Stimulated activated CD4-positive, alpha-beta T cell treated with anti-CD3 and anti-CD28 coated beads, Interleukin-4, amount 100 ng/mL, for 1 hour (primary cell): Measurements from ENCODE around the gene PCAT6.
"Not testable (repeated sequence)": the region's sequence is repeated elsewhere in the genome, so short reads cannot be mapped to it uniquely, and the experiment has no call there.

Experiments
- DNase-seq: peaks from one replicate; pipeline ENCODE4 v3.0.0-alpha.2; 2020

PCAT6 gene

DNA sequence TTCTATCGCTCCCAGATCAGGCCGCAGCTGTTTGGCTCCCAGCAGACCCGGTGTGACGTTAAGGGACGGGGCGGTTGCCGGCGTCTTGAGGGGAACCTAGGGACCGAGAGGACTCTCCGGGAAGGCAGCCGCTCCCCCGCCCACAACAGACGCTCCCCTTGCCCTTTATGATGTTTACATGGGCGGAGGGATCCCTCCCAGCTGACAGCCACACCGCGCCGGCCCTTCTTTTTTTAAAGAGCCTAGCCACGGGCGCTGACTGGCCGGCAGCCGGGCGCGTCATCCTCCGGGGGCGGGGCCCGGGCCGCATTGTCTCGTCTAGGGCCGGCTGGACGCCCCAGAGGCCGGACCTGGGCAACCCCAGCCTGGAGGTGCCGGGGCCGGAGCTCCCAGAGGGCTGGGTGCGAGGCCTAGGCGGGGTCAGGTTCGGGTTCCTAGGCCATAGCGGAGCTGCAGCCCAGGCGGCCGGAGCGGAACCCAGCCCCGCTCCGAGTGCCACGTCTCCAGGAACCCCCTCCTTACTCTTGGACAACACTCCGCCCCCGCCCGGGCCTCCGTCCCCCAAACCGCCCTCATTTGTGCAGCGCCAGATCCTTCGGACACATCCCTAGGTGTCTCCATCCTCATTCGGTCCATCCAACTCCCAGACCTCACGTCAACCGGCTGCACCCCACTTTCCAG lies at the start of gene PCAT6:
Gene PCAT6 (plus strand): TSS at position 340 of the 681 bp plus-strand sequence.
- peak; percentile 83 for DNase-seq

DNA sequence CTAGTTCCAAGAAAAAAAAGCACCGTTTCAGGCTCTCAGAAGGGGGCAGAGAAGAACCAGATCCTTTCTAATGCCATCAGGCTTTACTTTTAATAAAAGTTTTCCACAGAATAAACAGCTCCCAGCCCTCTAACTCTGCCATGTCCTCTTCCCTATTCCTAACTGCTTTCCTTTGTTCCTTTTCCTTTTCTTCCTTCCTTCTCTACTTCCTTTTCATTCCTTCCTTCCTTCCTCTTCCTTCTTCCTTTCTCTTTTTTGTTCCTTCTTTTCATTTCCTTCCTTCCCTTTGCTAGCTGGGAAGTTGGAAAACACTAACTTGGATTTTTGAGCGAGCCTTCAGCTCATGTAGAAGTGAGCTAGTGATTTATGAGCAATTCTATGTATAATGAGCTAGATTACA lies 48.7 kb upstream of the PCAT6 start:
- DNase-seq = no peak

DNA sequence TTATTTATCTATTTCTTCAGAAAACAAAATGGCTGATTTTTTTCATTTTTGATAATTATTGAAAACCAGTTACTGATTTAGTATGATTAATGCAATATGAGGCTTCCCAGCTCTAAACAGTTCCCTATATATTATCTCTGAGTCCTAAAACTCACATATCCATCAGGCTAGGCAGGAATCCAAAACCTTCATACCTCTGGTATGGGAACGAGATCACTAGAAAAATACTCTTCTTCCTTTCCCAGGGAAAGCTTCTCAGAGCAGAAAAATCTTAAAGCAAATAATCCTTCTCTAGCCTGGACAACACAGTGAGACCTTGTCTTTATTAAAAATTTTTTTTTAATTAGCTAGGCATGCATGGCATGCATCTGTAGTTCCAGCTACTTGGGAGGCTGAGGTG lies 45.0 kb upstream of the PCAT6 start:
- DNase-seq = no peak

GRCh38 chr1:202770135-202770534 lies 40.6 kb upstream of the PCAT6 start:
- DNase-seq = no peak

DNA sequence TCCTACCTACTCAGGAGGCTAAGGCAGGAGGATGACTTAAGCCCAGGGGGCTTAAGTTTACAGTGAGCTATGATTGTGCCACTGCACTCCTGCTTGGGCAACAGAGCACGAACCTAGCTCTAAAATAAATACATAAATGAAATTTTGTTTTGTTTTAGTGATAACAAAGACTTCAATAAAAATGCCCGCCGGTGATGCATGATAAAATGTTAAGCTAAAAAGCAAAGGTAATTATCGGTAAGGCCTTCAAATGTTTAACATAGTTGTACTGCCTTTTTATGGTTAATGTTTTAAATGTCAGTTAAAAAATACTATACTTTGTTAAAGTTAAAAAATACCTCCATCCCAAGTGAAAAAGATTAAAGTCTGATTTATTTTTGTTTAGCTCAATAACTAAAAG lies 29.6 kb upstream of the PCAT6 start:
- no peak for DNase-seq

GRCh38 chr1:202786804-202787203 lies 23.9 kb upstream of the PCAT6 start:
- no peak for DNase-seq

DNA sequence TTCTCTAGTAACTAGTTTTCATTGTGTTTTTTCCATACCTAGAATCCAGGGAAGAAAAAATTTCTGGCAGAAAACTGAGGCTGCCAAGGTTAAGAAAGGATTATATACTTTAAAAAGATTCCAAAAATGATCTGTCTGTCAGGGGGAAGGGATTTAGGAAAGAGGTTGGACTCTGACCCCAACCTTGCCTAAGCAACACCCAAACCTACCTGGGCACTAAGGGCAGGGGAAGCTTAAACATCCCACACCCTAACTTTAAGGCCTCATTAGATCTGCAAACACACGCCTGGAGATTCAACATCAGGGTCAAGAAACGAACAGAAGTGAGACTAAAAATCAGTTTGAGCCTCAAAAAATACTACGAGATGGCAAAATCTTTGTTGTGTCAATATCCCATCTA lies 22.0 kb upstream of the PCAT6 start:
- no peak for DNase-seq

DNA sequence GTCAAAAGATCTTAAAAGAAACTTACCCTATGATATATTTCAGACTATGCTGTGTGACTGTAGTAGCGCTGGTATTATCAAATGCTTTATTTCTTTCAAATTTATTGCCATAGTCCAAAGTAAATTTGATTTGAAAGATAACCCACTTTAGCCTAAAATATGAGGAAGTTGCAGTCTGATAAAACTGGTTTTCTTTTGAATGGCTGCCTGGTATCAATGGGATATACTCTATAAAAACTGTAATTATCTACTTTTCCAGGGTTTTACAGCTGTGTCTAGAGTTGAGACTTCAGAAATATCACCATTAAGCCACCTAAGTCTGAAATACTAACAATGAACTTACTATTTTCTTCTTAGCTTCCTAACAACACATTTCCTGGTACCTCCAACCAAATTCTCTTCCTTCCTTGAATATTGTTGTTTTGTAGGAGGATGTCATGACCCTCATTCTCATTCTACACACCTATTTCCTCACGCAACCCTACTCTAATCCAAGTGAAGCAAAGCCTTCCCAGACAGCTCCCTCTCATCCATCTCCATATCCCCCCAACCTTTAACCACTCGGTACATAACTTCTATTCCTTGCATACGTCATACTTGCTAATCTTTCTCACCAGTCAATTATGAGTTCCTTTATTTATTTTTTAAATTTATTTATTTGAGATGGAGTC lies 19.5 kb upstream of the PCAT6 start:
- no peak for DNase-seq

DNA sequence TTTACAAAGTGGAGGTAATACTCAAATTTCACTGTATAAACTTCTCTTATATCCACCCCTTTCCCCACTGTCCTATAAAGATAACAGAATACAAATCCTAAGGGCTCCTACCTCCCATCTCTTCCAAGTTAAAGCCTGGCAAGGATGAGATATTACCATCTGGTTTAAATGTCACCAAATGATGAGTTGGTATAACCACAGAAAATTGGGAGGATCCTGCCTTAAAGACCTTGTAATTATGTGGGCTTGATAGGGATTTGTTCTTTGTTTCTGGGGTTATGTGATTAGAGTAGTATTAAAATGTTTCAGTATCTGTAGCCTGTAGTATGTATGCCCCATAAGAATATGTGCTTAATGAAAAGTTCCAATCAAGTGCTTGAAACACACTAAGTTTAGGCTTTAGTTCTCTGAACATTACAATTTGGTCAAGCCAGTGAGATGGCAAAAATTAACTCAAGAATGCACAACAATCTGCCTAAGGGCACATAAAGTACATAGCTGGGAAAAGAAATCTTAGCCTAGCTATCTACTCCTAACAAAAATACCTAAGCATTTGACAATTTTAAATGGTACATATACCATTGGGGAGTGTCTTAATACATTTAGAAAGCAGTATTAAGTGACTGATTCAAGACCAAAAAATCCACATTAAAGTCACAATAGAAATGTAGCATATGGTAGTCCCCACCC lies 16.6 kb upstream of the PCAT6 start:
- no peak for DNase-seq

DNA sequence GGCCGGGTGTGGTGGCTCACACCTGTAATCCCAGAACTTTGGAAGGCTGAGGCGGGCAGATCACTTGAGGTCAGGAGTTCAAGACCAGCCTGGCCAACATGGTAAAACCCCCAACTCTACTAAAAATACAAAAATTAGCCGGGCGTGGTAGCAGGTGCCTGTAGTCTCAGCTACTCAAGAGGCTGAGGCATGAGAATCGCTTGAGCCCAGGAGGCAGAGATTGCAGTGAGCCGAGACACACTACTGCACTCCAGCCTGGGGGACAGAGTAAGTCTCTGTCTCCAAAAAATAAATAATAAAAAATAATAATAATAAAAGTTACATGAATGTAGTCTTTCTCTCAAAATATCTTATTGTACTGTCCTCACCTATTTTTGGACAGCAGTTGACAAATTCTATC lies 15.8 kb upstream of the PCAT6 start:
- DNase-seq = not testable (repeated sequence)

DNA sequence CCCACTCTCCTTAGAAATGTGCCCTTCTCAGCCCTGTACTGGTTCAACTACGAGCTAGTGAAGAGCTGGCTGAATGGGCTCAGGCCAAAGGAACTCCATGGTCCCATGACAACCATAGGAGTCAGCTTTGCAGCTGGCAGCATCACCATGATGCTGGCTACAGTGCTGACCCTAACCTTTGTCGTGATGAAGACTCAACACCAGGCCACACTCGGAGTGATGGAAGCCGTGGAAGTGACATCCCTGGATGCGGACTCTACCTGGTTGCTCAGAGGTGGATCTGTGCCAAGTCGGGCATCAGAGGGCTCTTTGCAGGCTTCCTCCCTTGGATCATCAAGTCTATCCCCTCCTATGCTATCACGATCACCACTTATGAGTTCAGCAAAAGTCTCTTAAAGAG lies 14.1 kb upstream of the PCAT6 start:
- no peak for DNase-seq

DNA sequence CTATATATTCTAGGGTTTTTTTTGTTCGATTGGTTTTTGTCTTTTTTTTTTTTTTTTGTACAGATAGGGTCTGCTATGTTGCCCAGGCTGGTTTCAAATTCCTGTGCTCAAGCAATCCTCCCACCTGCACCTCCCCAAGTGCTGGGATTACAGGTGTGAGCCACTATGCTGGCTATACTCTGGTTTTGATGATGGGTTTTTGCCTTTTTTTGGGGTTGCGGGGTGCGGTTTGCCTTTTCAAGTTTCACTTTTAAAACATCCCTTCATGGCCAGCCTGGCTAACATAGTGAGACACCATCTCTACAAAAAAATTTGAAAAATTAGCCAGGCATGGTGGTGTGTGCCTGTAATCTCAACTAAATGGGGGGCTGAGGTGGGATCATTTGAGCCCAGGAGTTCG lies 12.5 kb upstream of the PCAT6 start:
- no peak for DNase-seq

DNA sequence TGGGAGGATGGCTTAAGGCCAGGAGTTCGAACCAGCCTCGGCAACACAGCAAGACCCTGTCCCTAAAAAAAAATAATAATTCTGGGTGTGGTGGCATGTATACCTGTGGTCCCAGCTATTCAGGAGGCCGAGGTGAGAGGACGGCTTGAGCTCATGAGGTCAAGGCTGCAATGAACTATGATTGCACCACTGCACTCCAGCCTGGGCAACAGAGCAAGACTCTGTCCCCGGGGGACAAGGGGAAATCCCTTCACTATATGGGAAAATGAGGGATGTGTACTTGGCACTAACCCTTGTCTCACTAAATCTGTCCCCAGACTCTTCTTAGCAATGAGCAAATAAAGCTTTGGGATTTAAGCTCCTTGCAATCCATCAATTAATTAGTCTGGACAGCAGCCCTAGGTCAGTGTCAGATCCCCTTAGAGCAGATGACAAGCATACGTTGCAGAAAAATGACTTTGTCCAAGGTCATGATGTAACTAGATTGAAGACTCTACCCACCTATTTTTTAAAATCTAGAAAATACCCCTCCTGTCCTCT lies 11.9 kb upstream of the PCAT6 start:
- DNase-seq = no peak

DNA sequence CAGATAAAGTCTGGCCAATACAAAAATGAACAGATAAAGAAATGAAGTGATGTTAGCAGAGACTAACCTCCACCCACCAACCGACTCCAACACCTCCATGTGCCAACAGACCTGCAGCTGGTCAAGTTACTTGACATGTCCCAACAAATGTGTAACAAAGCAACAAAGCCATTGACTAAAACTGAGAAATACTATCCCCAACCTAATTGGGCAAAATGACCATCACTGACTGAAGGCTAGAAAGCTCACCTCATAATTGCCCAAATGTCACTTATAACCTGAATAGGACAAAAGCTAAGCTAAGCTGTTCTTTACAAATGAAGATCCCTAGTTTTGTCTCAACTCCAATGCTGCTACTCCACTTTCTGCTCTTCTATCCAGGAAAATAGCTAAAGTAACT lies 10.0 kb upstream of the PCAT6 start:
- DNase-seq = no peak

- no peak for DNase-seq
These were observed 9.6 kb upstream of the PCAT6 start for GRCh38 chr1:202801175-202801574.

GRCh38 chr1:202802034-202802433 lies 8.7 kb upstream of the PCAT6 start:
- DNase-seq = no peak

DNA sequence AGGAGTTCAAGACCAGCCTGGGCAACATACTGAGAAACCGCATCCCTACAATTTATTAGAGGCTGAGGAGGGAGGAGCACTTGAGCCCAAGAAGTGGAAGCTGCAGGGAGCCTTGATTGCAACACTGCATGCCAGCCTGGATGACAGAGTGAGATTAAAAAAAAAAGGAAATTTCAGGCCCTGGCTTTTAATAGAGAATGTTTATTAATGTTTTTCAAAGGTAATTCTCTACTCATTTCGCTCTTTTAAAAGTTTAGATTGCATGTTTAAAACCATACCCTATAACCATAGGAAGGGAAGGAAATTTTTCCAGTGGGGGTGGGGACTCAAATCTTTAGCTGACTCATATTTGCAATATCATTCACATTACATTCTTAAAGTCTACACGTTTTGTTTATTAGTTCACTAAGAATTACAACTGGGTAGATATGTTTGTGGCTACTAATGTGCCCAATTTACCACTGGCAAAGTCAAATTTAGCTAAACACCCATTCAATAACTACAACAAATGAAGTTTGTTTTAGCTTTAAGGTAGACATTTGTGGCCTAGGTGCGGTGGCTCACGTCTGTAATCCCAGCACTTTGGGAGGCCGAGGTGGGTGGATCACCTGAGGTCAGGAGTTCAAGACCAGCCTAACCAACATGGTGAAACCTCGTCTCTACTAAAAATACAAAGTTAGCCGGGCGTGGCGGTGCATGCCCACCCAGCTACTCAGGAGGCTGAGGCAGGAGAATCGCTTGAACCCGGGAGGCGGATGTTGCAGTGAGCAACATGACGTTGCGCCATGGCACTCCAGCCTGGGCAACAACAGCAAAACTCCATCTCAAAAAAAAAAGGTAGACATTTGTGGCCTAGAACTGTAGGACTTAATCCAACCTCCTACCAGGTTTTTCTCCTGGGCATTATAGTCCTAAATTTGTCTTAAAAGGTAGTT lies 7.5 kb upstream of the PCAT6 start:
- DNase-seq = no peak

- DNase-seq = no peak
These were observed 6.6 kb upstream of the PCAT6 start for GRCh38 chr1:202804126-202804525.

- DNase-seq = no peak
These were observed 4.6 kb upstream of the PCAT6 start for GRCh38 chr1:202805886-202806844.

DNA sequence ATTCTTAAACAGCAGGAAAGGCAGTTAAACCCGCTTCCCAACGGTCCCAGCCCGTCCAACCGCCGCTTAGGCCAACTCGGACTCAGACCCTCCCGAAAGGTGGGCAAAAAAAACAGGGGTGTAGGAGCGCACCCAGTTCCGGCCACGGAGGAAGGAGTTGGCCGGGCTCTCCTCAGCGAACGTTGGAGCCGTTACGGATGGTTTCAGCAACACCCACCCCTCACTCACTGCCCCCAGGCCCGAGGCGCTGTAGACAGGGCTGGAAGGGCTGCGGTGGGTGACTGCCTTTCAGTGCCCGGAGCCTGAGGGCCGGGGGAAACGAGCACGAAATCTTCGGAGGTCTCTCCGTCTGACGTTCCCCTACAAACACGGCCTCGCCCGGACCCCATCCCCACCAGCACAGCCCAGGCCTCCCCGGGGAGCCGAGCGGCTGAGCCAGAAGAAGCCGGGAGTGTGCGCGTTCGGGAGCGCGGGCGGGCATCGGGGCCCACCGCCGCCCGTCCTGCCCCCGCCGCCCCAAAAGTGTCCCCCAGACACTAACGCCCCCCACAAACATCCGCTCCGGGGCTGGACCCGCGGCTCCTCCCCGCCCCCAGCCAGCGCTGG lies 3.8 kb upstream of the PCAT6 start:
- DNase-seq = peak; percentile 23

DNA sequence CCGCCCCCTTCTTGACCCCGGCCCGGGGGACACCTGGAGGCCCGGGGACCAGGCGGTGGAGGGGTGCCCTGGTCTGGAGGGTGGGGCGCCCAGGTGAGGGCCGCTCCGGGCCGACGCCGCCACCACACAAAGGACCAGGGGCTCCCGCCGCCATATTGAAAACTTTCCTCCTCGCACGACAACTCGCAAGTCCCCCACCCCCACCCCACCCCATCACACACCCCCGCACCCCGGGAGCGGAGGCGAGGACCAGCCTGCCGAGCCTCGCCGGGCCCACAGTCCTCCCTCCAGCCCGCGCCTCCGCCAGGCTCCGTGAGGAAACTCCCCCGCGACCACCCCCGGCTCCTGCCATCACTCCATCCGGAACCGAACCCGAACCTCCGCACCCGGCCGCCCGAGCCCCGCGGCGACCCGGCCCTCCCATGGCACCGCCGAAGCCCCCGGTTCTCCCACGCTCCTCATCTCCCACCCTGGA lies 3.3 kb upstream of the PCAT6 start:
- peak; percentile 59 for DNase-seq
